ENCODE measurements around the gene HLCS. TPM values are rescaled to one million over a fixed set of nuclear protein-coding genes. Genes with fewer than 3 reads are reported as not detected.

HLCS gene
- polyA plus RNA-seq, 1 experiment, result 16.9 TPM

DNA sequence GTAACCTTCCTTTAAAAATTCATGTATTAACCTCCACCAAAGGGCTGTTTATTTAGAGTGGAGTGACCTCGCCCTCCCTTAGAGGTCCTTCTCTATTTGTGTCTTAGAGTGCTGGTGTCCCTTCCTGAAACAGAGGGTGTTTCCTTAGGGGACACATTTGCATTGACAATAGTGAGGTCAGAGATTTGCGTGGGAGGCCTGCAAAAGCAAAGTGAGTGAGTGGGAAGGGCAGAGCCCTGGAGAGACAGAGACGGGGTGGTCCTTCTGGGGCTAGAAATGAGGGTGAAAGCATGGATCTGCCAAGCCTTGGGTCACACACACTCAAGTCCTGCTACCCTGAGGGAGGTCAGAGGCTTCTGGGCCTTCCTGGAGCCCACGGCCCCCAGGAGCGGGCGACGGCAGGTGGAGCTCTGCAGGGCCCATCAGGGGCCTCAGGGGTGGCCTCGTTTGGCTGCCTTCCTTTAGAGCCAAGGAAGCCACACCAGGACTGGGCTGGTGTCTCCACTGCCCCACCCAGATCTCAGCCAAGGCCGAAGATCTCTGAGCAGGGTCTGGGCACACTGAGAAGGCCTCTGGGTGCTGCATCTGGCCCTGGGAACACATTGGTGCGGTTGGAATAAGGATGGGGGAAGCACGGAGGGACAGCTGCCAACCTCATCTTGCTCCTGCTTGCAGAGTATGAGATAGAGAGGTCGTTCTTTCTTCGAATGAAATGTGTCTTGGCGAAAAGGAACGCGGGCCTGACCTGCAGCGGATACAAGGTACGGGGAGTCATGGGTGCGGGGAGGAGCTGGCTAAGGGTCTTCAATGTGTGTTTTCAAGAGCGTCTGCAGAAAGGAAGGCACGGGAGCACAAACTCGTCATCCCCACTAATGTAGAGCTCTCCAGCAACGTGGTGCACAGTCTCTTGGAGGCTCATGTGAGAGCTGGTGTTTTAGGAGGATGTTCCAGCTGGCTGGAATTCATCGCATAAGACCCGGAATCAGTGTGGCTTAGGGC lies 243.8 kb downstream of the HLCS start:
- no peak overlapping the region for H3K4me3 ChIP-seq (ENCODE audit: low read depth, low read length)
- ChIA-PET CTCF (interaction anchor here (0.7 to 1.0 kb wide), 2 partner anchors 12 to 25 kb away, joined by 3 read pairs; no protein-coding TSS in a partner anchor), POLR2A (no interaction called here)
- H3K27me3 ChIP-seq (ENCODE audit: control insufficient read depth, insufficient read depth, low read length), result peaks cover 23% of the 10 kb centered on the region
- TF ChIP-seq CTCF (IDR thresholded peaks at IDR 0.05; ENCODE audit: insufficient read depth, low read depth, low read length), result no peak
- no peak for DNase-seq (ENCODE audit: low read depth)
- H3K36me3 ChIP-seq (ENCODE audit: control insufficient read depth, insufficient read depth, low read length), result no peaks in the 10 kb centered on the region

- CTCF ChIA-PET, result interaction anchor here (0.8 to 1.0 kb wide), 2 partner anchors 195 to 206 kb away, joined by 3 read pairs; no protein-coding TSS in a partner anchor
- no peak for TF ChIP-seq CTCF (IDR thresholded peaks at IDR 0.05; ENCODE audit: insufficient read depth, low read depth, low read length)
- POLR2A ChIA-PET, result no interaction called here
- Histone ChIP-seq H3K27me3 (ENCODE audit: control insufficient read depth, insufficient read depth, low read length) (peaks cover 25% of the 10 kb centered on the region), H3K4me3 (ENCODE audit: low read depth, low read length) (no peak overlapping the region), H3K36me3 (ENCODE audit: control insufficient read depth, insufficient read depth, low read length) (no peaks in the 10 kb centered on the region)
- DNase-seq (ENCODE audit: low read depth), result no peak
Measured at GRCh38 chr21:36721817-36722216, 244.7 kb downstream of the HLCS start.

DNA sequence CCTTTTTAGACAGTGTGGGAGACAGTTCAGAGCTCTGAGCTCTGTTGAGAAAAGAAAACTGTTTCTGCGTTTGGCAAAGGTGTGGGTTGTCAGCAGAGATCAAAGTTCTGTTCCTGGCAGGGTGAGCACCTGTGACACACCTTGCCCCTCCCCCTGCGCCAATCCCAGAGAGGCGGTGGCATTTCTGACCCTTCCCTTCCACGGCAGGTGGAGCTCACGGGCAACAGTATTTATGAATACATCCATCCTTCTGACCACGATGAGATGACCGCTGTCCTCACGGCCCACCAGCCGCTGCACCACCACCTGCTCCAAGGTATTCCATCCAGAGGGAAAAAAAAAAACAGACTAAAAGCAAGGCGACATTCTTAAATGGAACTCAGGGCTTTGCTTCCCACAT lies 246.9 kb downstream of the HLCS start:
- TF ChIP-seq CTCF (IDR thresholded peaks at IDR 0.05; ENCODE audit: insufficient read depth, low read depth, low read length), result no peak
- H3K27me3 ChIP-seq (ENCODE audit: control insufficient read depth, insufficient read depth, low read length), result peaks cover 30% of the 10 kb centered on the region
- DNase-seq (ENCODE audit: low read depth), result no peak
- CTCF ChIA-PET, result interaction anchor here (0.7 to 0.8 kb wide), 2 partner anchors 25 to 28 kb away, joined by 3 read pairs; no protein-coding TSS in a partner anchor
- H3K36me3 ChIP-seq (ENCODE audit: control insufficient read depth, insufficient read depth, low read length), result no peaks in the 10 kb centered on the region
- POLR2A ChIA-PET, result no interaction called here
- H3K4me3 ChIP-seq (ENCODE audit: low read depth, low read length), result no peak overlapping the region

DNA sequence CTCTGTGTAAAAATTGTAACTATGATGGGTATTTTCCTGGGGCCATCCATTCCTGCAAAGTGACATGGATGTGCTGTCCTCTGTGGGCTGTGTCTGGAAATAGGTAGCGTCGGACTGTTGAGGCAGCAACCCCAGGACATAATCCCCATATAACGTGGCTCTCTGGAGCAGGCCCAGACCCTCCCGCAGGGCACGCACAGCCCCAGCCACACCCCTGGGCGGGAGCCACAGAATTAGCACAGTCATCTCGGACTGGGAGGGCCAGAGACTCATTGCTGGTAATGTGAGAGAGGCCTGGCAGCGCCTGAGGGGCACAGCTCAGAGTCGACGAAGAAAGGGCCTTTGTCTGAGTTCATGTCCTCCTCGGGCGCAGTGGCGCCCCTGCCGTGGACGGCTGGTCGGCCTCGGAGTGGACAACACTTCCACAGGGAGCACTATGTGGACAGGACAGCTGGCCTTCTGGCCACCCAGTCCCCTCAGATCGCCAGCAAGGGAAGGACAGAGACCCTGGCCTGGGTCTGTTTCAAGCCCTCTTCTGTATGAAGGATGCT lies 247.4 kb downstream of the HLCS start:
- ChIA-PET CTCF (interaction anchor here (0.7 to 0.8 kb wide), 2 partner anchors 26 to 28 kb away, joined by 3 read pairs; no protein-coding TSS in a partner anchor), POLR2A (no interaction called here)
- Histone ChIP-seq H3K27me3 (ENCODE audit: control insufficient read depth, insufficient read depth, low read length) (peaks cover 30% of the 10 kb centered on the region), H3K36me3 (ENCODE audit: control insufficient read depth, insufficient read depth, low read length) (no peaks in the 10 kb centered on the region), H3K4me3 (ENCODE audit: low read depth, low read length) (no peak overlapping the region)
- no peak for TF ChIP-seq CTCF (IDR thresholded peaks at IDR 0.05; ENCODE audit: insufficient read depth, low read depth, low read length)
- DNase-seq (ENCODE audit: low read depth), result no peak

GRCh38 chr21:36717976-36718375 lies 248.5 kb downstream of the HLCS start:
- POLR2A ChIA-PET, result no interaction called here

More at GRCh38 chr21:36717976-36718375, 248.5 kb downstream of the HLCS start:
- no peak for DNase-seq (ENCODE audit: low read depth)
- CTCF ChIA-PET, result no interaction called here
- Histone ChIP-seq H3K27me3 (ENCODE audit: control insufficient read depth, insufficient read depth, low read length) (peaks cover 28% of the 10 kb centered on the region), H3K4me3 (ENCODE audit: low read depth, low read length) (no peak overlapping the region), H3K36me3 (ENCODE audit: control insufficient read depth, insufficient read depth, low read length) (no peaks in the 10 kb centered on the region)
- TF ChIP-seq CTCF (IDR thresholded peaks at IDR 0.05; ENCODE audit: insufficient read depth, low read depth, low read length), result no peak

All from BJ (cell line).